ENCODE measurements around the gene FAM156A.
"Not testable (repeated sequence)": the region's sequence is repeated elsewhere in the genome, so short reads cannot be mapped to it uniquely, and the experiment has no call there.

Gene FAM156A

GRCh38 chrX:52966993-52967738, 8.8 kb upstream of the FAM156A start:
- not testable (repeated sequence) for DNase-seq

GRCh38 chrX:52958961-52959360, 643 bp upstream of the FAM156A start:
- not testable (repeated sequence) for DNase-seq

GRCh38 chrX:52949884-52950283, 8.4 kb downstream of the FAM156A start:
- DNase-seq: not testable (repeated sequence)

- DNase-seq: not testable (repeated sequence)
These were observed 9.0 kb downstream of the FAM156A start for GRCh38 chrX:52949325-52949724.

GRCh38 chrX:52948265-52948664, 10.1 kb downstream of the FAM156A start:
- not testable (repeated sequence) for DNase-seq

- DNase-seq: not testable (repeated sequence)
These were observed 10.8 kb downstream of the FAM156A start for GRCh38 chrX:52947501-52947900.

- DNase-seq: not testable (repeated sequence)
These were observed 12.4 kb downstream of the FAM156A start for GRCh38 chrX:52945838-52946494.

GRCh38 chrX:52941728-52942127, 16.6 kb downstream of the FAM156A start:
- not testable (repeated sequence) for DNase-seq

GRCh38 chrX:52940704-52941103, 17.6 kb downstream of the FAM156A start:
- DNase-seq: not testable (repeated sequence)

- not testable (repeated sequence) for DNase-seq
These were observed 22.9 kb downstream of the FAM156A start for GRCh38 chrX:52935470-52935784.

- DNase-seq: peak; percentile 97
These were observed 23.4 kb downstream of the FAM156A start for GRCh38 chrX:52934704-52935469.

- DNase-seq: no peak
These were observed 24.2 kb downstream of the FAM156A start for GRCh38 chrX:52933976-52934703.

GRCh38 chrX:52933213-52933612, 25.1 kb downstream of the FAM156A start:
- DNase-seq: no peak

GRCh38 chrX:52930214-52930613, 28.1 kb downstream of the FAM156A start:
- DNase-seq: not testable (repeated sequence)

- DNase-seq: no peak
These were observed 34.5 kb downstream of the FAM156A start for GRCh38 chrX:52923781-52924241.

- not testable (repeated sequence) for DNase-seq
These were observed 43.6 kb downstream of the FAM156A start for GRCh38 chrX:52914704-52915103.

GRCh38 chrX:52913681-52914080, 44.6 kb downstream of the FAM156A start:
- DNase-seq: not testable (repeated sequence)

GRCh38 chrX:52909313-52909969, 48.9 kb downstream of the FAM156A start:
- not testable (repeated sequence) for DNase-seq

- not testable (repeated sequence) for DNase-seq
These were observed 50.4 kb downstream of the FAM156A start for GRCh38 chrX:52907900-52908299.

GRCh38 chrX:52907137-52907536, 51.2 kb downstream of the FAM156A start:
- not testable (repeated sequence) for DNase-seq

- DNase-seq: not testable (repeated sequence)
These were observed 52.2 kb downstream of the FAM156A start for GRCh38 chrX:52906072-52906471.

- not testable (repeated sequence) for DNase-seq
These were observed 52.8 kb downstream of the FAM156A start for GRCh38 chrX:52905531-52905930.

Measured in activated CD8-positive, alpha-beta memory T cell treated with anti-CD3 and anti-CD28 coated beads, Interleukin-2, amount 50 U/mL, for 48 hours (primary cell).